Measurements from ENCODE around the gene UGT2B10.
"Not testable (repeated sequence)": the region's sequence is repeated elsewhere in the genome, so short reads cannot be mapped to it uniquely, and the experiment has no call there.

DNA sequence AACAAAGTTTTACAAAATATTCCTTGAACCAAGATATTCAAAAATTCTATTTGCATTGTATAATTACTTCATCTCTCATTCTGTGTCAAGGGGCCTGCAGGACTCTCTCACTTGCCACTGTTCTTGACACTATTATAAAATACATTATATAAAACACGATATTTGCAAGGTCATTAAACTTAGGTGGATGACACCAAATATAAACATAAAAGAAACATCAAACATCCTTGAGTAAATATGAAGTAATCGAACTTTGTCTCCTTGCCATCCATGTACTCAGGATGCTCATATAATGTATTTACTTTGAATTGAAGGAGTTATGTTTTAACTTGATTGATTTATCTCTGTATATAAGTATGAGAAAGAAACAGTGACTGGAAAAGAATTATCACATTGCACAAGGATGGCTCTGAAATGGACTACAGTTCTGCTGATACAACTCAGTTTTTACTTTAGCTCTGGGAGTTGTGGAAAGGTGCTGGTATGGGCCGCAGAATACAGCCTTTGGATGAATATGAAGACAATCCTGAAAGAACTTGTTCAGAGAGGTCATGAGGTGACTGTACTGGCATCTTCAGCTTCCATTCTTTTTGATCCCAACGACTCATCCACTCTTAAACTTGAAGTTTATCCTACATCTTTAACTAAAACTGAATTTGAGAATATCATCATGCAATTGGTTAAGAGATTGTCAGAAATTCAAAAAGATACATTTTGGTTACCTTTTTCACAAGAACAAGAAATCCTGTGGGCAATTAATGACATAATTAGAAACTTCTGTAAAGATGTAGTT, at the start of gene UGT2B10:
- not testable (repeated sequence) for TF ChIP-seq POLR2AphosphoS5 (IDR thresholded peaks at IDR 0.05; ENCODE audit: low read depth, low read length); FOXP2 (optimal IDR thresholded peaks at IDR 0.05; ENCODE audit: borderline replicate concordance, extremely low read depth, extremely low read length, insufficient read depth); TAF1 (IDR thresholded peaks at IDR 0.05; ENCODE audit: borderline replicate concordance, insufficient read depth, low read length); SIN3A (IDR thresholded peaks at IDR 0.05; ENCODE audit: borderline replicate concordance, insufficient read depth, low read length)
- TF ChIP-seq, protein P1, sequence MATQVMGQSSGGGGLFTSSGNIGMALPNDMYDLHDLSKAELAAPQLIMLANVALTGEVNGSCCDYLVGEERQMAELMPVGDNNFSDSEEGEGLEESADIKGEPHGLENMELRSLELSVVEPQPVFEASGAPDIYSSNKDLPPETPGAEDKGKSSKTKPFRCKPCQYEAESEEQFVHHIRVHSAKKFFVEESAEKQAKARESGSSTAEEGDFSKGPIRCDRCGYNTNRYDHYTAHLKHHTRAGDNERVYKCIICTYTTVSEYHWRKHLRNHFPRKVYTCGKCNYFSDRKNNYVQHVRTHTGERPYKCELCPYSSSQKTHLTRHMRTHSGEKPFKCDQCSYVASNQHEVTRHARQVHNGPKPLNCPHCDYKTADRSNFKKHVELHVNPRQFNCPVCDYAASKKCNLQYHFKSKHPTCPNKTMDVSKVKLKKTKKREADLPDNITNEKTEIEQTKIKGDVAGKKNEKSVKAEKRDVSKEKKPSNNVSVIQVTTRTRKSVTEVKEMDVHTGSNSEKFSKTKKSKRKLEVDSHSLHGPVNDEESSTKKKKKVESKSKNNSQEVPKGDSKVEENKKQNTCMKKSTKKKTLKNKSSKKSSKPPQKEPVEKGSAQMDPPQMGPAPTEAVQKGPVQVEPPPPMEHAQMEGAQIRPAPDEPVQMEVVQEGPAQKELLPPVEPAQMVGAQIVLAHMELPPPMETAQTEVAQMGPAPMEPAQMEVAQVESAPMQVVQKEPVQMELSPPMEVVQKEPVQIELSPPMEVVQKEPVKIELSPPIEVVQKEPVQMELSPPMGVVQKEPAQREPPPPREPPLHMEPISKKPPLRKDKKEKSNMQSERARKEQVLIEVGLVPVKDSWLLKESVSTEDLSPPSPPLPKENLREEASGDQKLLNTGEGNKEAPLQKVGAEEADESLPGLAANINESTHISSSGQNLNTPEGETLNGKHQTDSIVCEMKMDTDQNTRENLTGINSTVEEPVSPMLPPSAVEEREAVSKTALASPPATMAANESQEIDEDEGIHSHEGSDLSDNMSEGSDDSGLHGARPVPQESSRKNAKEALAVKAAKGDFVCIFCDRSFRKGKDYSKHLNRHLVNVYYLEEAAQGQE (IDR thresholded peaks at IDR 0.05; ENCODE audit: insufficient read depth in 1 of 2, low read depth in 2 of 2, low read length in 2 of 2) = not testable (repeated sequence)

Data from PFSK-1 (cell line).